H1 (cell line): ENCODE results near the gene PTPRG. TPM values are rescaled to one million over a fixed set of nuclear protein-coding genes. Genes with fewer than 3 reads are reported as not detected.

Source experiments
- CTCF ChIA-PET: fragments of 300-600 bp; sonication (Branson Sonifier 250); formaldehyde crosslinking; loops from one replicate; lab custom pipeline; 2021; ENCODE audit not compliant: partially characterized antibody; lab: Charles Lee
- POLR2A ChIA-PET: fragments of 300-600 bp; sonication (Branson Sonifier 250); formaldehyde crosslinking; loops from one replicate; lab custom pipeline; 2021; ENCODE audit warnings: inconsistent platforms; ENCODE audit not compliant: partially characterized antibody; lab: Charles Lee
- DNase-seq, 2 experiments: peaks; one replicate each; pipeline versions ENCODE4 v3.0.0 to v3.0.0-alpha.2; 2010 to 2022; ENCODE audit warnings: low spot score in 2 of 2, low read depth in 1 of 2, mixed read lengths in 1 of 2
- FAIRE-seq: peaks from 2 replicates; lab custom pipeline; 2011; peaks lifted over from hg19 to GRCh38; lab: Jason Lieb, UNC
- H2AFZ ChIP-seq: 2 replicates; pipeline ENCODE4 v1.8.1; 2012; ENCODE audit warnings: low read length, inconsistent platforms
- H2AK5ac ChIP-seq: 2 replicates; pipeline ENCODE4 v1.6.1; 2013; ENCODE audit warnings: low read depth, low read length
- H2BK120ac ChIP-seq: replicated peaks from 2 replicates; pipeline ENCODE3; 2013; ENCODE audit warnings: low read depth, low read length, inconsistent platforms
- H2BK12ac ChIP-seq: 2 replicates; pipeline ENCODE4 v1.6.1; 2013; ENCODE audit warnings: low read depth, low read length
- H2BK15ac ChIP-seq: 2 replicates; pipeline ENCODE4 v1.6.1; 2013; ENCODE audit warnings: low read length
- H2BK20ac ChIP-seq: 2 replicates; pipeline ENCODE4 v1.6.1; 2013; ENCODE audit warnings: low read length
- H2BK5ac ChIP-seq: 2 replicates; pipeline ENCODE4 v1.6.1; 2013; ENCODE audit warnings: low read depth, low read length
- H3K14ac ChIP-seq: 2 replicates; pipeline ENCODE4 v1.6.1; 2013; ENCODE audit warnings: inconsistent platforms; ENCODE audit not compliant: insufficient read length
- H3K18ac ChIP-seq: 2 replicates; pipeline ENCODE4 v1.6.1; 2013; ENCODE audit warnings: low read length; ENCODE audit errors: extremely low read depth
- H3K23ac ChIP-seq: 2 replicates; pipeline ENCODE4 v1.6.1; 2013; ENCODE audit warnings: inconsistent platforms; ENCODE audit not compliant: insufficient read length
- H3K23me2 ChIP-seq: 2 replicates; pipeline ENCODE4 v1.6.1; 2013; ENCODE audit warnings: low read depth, low read length
- H3K27ac ChIP-seq: 2 replicates; pipeline ENCODE4 v1.6.1; 2011; ENCODE audit warnings: low read depth, low read length, inconsistent platforms
- H3K27me3 ChIP-seq, 4 experiments: replicated peaks in 1 of 4; 1 replicate in 1 of 4; 2 replicates in 3 of 4; pipeline versions ENCODE4 v1.6.1 to v1.8.1; 2011 to 2013; ENCODE audit warnings: low read length in 3 of 4, mild to moderate bottlenecking in 3 of 4, inconsistent platforms in 2 of 4, mixed read lengths in 2 of 4, moderate library complexity in 1 of 4; ENCODE audit not compliant: control insufficient read depth in 3 of 4, insufficient read depth in 3 of 4; ENCODE audit errors: extremely low read depth in 1 of 4
- H3K36me3 ChIP-seq, 4 experiments: 2 replicates each; pipeline versions ENCODE4 v1.6.1 to v1.8.1; 2011 to 2013; ENCODE audit warnings: mild to moderate bottlenecking in 4 of 4, low read length in 3 of 4, moderate library complexity in 2 of 4, control low read depth in 1 of 4, inconsistent platforms in 1 of 4; ENCODE audit not compliant: insufficient read depth in 4 of 4, control insufficient read depth in 2 of 4
- H3K4ac ChIP-seq: replicated peaks from 2 replicates; pipeline ENCODE3; 2013; ENCODE audit warnings: low read length, low read depth, mixed read lengths, inconsistent platforms; ENCODE audit not compliant: insufficient read length
- H3K4me1 ChIP-seq, 4 experiments: replicated peaks in 1 of 4; 1 replicate in 1 of 4; 2 replicates in 3 of 4; pipeline versions ENCODE4 v1.6.1 to v1.8.1; 2011 to 2013; ENCODE audit warnings: low read length in 3 of 4, inconsistent platforms in 2 of 4, mixed read lengths in 1 of 4; ENCODE audit not compliant: insufficient read depth in 4 of 4, control insufficient read depth in 3 of 4
- H3K4me2 ChIP-seq, 2 experiments: 2 replicates each; pipeline versions ENCODE4 v1.6.1 to v1.8.1; 2011 to 2013; ENCODE audit warnings: low read depth in 2 of 2, low read length in 2 of 2, control low read depth in 1 of 2, inconsistent platforms in 1 of 2, mild to moderate bottlenecking in 1 of 2; ENCODE audit not compliant: insufficient read depth in 1 of 2
- H3K4me3 ChIP-seq, 4 experiments: fragments of 200-600, 300-600 bp in 1 of 4; sonication (generic), shearing (Covaris generic), sonication (Bioruptor Twin) in 1 of 4; 2 replicates each; pipeline versions ENCODE4 v1.5.1 to v1.8.1; 2011 to 2016; ENCODE audit warnings: low read length in 4 of 4, low read depth in 3 of 4, control low read depth in 2 of 4, inconsistent platforms in 2 of 4, mild to moderate bottlenecking in 2 of 4, mixed read lengths in 1 of 4, moderate library complexity in 1 of 4; ENCODE audit not compliant: insufficient read depth in 2 of 4; ENCODE audit errors: extremely low read depth in 1 of 4
- H3K56ac ChIP-seq: replicated peaks from 2 replicates; pipeline ENCODE3; 2013; ENCODE audit warnings: low read depth, mild to moderate bottlenecking, mixed read lengths, low read length, inconsistent platforms; ENCODE audit not compliant: insufficient read length
- H3K79me1 ChIP-seq: 2 replicates; pipeline ENCODE4 v1.6.1; 2013; ENCODE audit warnings: low read depth, low read length, control low read depth
- H3K79me2 ChIP-seq, 2 experiments: 2 replicates each; pipeline versions ENCODE4 v1.6.1 to v1.8.1; 2012 to 2013; ENCODE audit warnings: low read length in 2 of 2, mild to moderate bottlenecking in 2 of 2, inconsistent platforms in 1 of 2; ENCODE audit not compliant: insufficient read depth in 2 of 2, control insufficient read depth in 1 of 2
- H3K9ac ChIP-seq, 4 experiments: replicated peaks in 1 of 4; 1 replicate in 1 of 4; 2 replicates in 3 of 4; pipeline versions ENCODE4 v1.6.1 to v1.8.1; 2011 to 2013; ENCODE audit warnings: low read depth in 3 of 4, low read length in 3 of 4, control low read depth in 2 of 4, mild to moderate bottlenecking in 2 of 4, moderate library complexity in 2 of 4, inconsistent platforms in 1 of 4; ENCODE audit errors: extremely low read depth in 1 of 4
- H3K9me3 ChIP-seq, 2 experiments: 2 replicates each; pipeline versions ENCODE4 v1.6.1 to v1.8.1; 2012 to 2013; ENCODE audit warnings: mild to moderate bottlenecking in 2 of 2, moderate library complexity in 2 of 2, control low read depth in 1 of 2, inconsistent platforms in 1 of 2, low read depth in 1 of 2, low read length in 1 of 2, mixed read lengths in 1 of 2; ENCODE audit not compliant: insufficient read depth in 2 of 2
- H4K20me1 ChIP-seq, 2 experiments: replicated peaks in 1 of 2; 2 replicates each; pipeline versions ENCODE3 to v1.8.1; 2011 to 2013; ENCODE audit warnings: inconsistent platforms in 2 of 2, low read length in 2 of 2, mild to moderate bottlenecking in 1 of 2; ENCODE audit not compliant: insufficient read depth in 2 of 2, control insufficient read depth in 1 of 2
- H4K5ac ChIP-seq: 2 replicates; pipeline ENCODE4 v1.6.1; 2013; ENCODE audit warnings: low read length, low read depth, mixed read lengths, inconsistent platforms; ENCODE audit not compliant: insufficient read length
- H4K8ac ChIP-seq: 2 replicates; pipeline ENCODE4 v1.8.0; 2013; ENCODE audit warnings: mild to moderate bottlenecking, moderate library complexity, low read length, inconsistent platforms; ENCODE audit not compliant: insufficient read depth; ENCODE audit errors: extremely low read depth
- H4K91ac ChIP-seq: replicated peaks from 2 replicates; pipeline ENCODE3; 2013; ENCODE audit warnings: low read length, mixed read lengths, inconsistent platforms; ENCODE audit not compliant: insufficient read length
- ATF2 ChIP-seq: IDR thresholded peaks from 2 replicates; pipeline ENCODE4 v1.6.1; 2012; ENCODE audit warnings: low read length, inconsistent platforms
- BCL11A ChIP-seq, 2 experiments: IDR thresholded peaks; one replicate each; pipeline ENCODE4 v1.6.1; 2011; ENCODE audit warnings: low read depth in 2 of 2, low read length in 2 of 2, mild to moderate bottlenecking in 2 of 2
- BRCA1 ChIP-seq: IDR thresholded peaks from 2 replicates; pipeline ENCODE4 v1.6.1; 2012; ENCODE audit warnings: low read depth, low read length, improper control_type of control experiment
- CBX5 ChIP-seq: fragments of 300-800, 300-1000 bp; sonication (generic); IDR thresholded peaks from 2 replicates; pipeline ENCODE4 v1.7.1; 2016; ENCODE audit warnings: antibody characterized with exemption, low read length, low read depth
- CHD1 ChIP-seq: IDR thresholded peaks from 2 replicates; pipeline ENCODE4 v1.6.1; 2012; ENCODE audit warnings: low read depth, low read length, improper control_type of control experiment
- EGR1 ChIP-seq: IDR thresholded peaks from 2 replicates; pipeline ENCODE4 v1.6.1; 2011; ENCODE audit warnings: low read depth, low read length, borderline replicate concordance
- GABPA ChIP-seq: IDR thresholded peaks from 2 replicates; pipeline ENCODE4 v1.6.1; 2011; ENCODE audit warnings: mild to moderate bottlenecking, low read length, moderate library complexity, borderline replicate concordance; ENCODE audit not compliant: insufficient read depth
- KDM1A ChIP-seq: fragments of 200-600, 300-600 bp; sonication (generic); IDR thresholded peaks from 2 replicates; pipeline ENCODE4 v1.7.1; 2016; ENCODE audit warnings: mild to moderate bottlenecking, low read length, borderline replicate concordance
- KDM5A ChIP-seq: fragments of 200-600 bp; IDR thresholded peaks from 2 replicates; pipeline ENCODE4 v1.7.1; 2012; ENCODE audit warnings: mild to moderate bottlenecking, low read length, inconsistent platforms, mixed read lengths
- SP1 ChIP-seq: IDR thresholded peaks from 2 replicates; pipeline ENCODE4 v1.6.1; 2011; ENCODE audit warnings: low read depth, low read length
- WGBS, 2 experiments: shearing (Covaris generic) in 1 of 2; methylation state at CpG; one replicate each; pipeline versions ENCODE4 v1.1.6 to v1.1.7; 2013 to 2015; ENCODE audit warnings: low lambda C conversion rate in 2 of 2, mixed read lengths in 2 of 2, inconsistent platforms in 1 of 2, low coverage in 1 of 2, missing lambda C conversion rate in 1 of 2; ENCODE audit not compliant: insufficient replicate concordance in 2 of 2, insufficient coverage in 1 of 2, insufficient read length in 1 of 2; ENCODE audit errors: extremely low coverage in 1 of 2, missing lambda C conversion rate in 1 of 2; 5-methylcytosine and 5-hydroxymethylcytosine counted together
- polyA plus RNA-seq, 7 experiments: library from polyadenylated mRNA; depleted of rRNA in 3 of 7; stranded (reverse) in 5 of 7; unstranded in 2 of 7; fragments of >200 nt in 5 of 7; fragments of 200-250 nt in 2 of 7; gene quantifications; 1 replicate in 5 of 7; 2 replicates in 1 of 7; 4 replicates in 1 of 7; pipeline versions ENCODE4 v1.2.1 to v1.2.3, GENCODE V29; 2011 to 2013; ENCODE audit warnings: missing spikeins in 2 of 7, mixed read lengths in 2 of 7
- total RNA-seq: library from RNA; stranded (reverse); fragmentation: NEBNext Ultra II Directional; extraction: Animal tissue kit (Norgen Biotek cat#: 25700); gene quantifications from 2 replicates; pipeline ENCODE4 v1.2.1, GENCODE V29; 2021

PTPRG gene
- total and polyA plus RNA-seq, 2 of the 8 experiments (the other 6 are each of a cell fraction or from before 2014, with no cell fraction given) = 23.3 to 96.2 TPM

- no peak overlapping the region for H3K56ac ChIP-seq
- ChIA-PET CTCF (interaction anchor here (0.6 to 1.3 kb wide), 7 partner anchors 10 to 499 kb away, joined by 3 read pairs; no protein-coding TSS in a partner anchor), POLR2A (interaction anchor here (0.7 to 3.8 kb wide), 11 partner anchors 11 to 128 kb away, joined by 3 to 42 read pairs (median 4); partner anchors contain the start of gene PTPRG)
- H3K9ac ChIP-seq = no peak overlapping the region; a peak in 1 of 7 replicates
- H3K36me3 ChIP-seq = peaks cover 0 to 4% (median 0%) of the 10 kb centered on the region in 4 experiments; a peak in 1 of 8 replicates
- peaks cover 14% of the 10 kb centered on the region for H3K79me1 ChIP-seq
- peak overlapping the region; percentile 96; the same call in 1 of the 2 replicates for H2BK5ac ChIP-seq
- peak overlapping the region; percentile 41 for H2BK120ac ChIP-seq
- H3K4me1 ChIP-seq = peaks cover 23 to 66% (median 56%) of the 10 kb centered on the region in 4 experiments
- H2AFZ ChIP-seq = no peak overlapping the region
- H3K14ac ChIP-seq = no peak overlapping the region
- FAIRE-seq = peak; percentile 98
- H4K91ac ChIP-seq = peak overlapping the region; percentile 93
- no peaks in the 10 kb centered on the region for H3K23me2 ChIP-seq
- H3K4me2 ChIP-seq = peak overlapping the region; percentile 51 to 62
- H3K18ac ChIP-seq = no peak overlapping the region
- no peaks in the 10 kb centered on the region for H3K9me3 ChIP-seq
- peaks cover 0 to 4% (median 0%) of the 10 kb centered on the region in 4 experiments; a peak in 1 of 7 replicates for H3K27me3 ChIP-seq
- H2BK20ac ChIP-seq = no peak overlapping the region
- peaks cover 6 to 12% of the 10 kb centered on the region in 2 experiments for H4K20me1 ChIP-seq
- 4% methylated on average over 13 of the region's 13 CpGs; no CpG with 5 or more reads in 1 of the 2 experiments for WGBS, 2 experiments
- no peak overlapping the region; the same call in 1 of the 2 replicates for H3K27ac ChIP-seq
- no peak overlapping the region for H4K5ac ChIP-seq
- peak overlapping the region in 2 of 4 experiments; percentile 6 to 19; a peak in 3 of 8 replicates for H3K4me3 ChIP-seq
- peak overlapping the region; percentile 54; the same call in 1 of the 2 replicates for H2AK5ac ChIP-seq
- H2BK12ac ChIP-seq = peak overlapping the region; percentile 63
- H3K23ac ChIP-seq = no peak overlapping the region
- peak; percentile 84 to 94 for DNase-seq
- H2BK15ac ChIP-seq = no peak overlapping the region
- peaks cover 16 to 82% of the 10 kb centered on the region in 2 experiments for H3K79me2 ChIP-seq
- no peak overlapping the region for H4K8ac ChIP-seq
- H3K4ac ChIP-seq = peak overlapping the region; percentile 28
- no peak for TF ChIP-seq CBX5
- no peak for TF ChIP-seq KDM5A
- TF ChIP-seq ATF2 = peak; percentile 91
- TF ChIP-seq CHD1 = no peak; the same call in 1 of the 2 replicates
- TF ChIP-seq KDM1A = no peak; the same call in 1 of the 2 replicates
- TF ChIP-seq GABPA = no peak
- TF ChIP-seq BRCA1 = no peak
- no peak for TF ChIP-seq BCL11A (IDR thresholded peaks at IDR 0.05; ENCODE audit: low read depth in 2 of 2, low read length in 2 of 2)
- TF ChIP-seq SP1 = peak; percentile 78
- TF ChIP-seq EGR1 = no peak
Measured at GRCh38 chr3:61688307-61688984, 127.1 kb downstream of the PTPRG start.
